BE2C (cell line): ENCODE results near the gene FKRP.
"Not testable (repeated sequence)": the region's sequence is repeated elsewhere in the genome, so short reads cannot be mapped to it uniquely, and the experiment has no call there.

ENCODE experiments used
- DNase-seq: peaks from one replicate; pipeline ENCODE4 v3.0.0-alpha.2; 2020
- H3K27me3 ChIP-seq: fragments of 250-450 bp; sonication (Bioruptor Pico); 2 replicates; pipeline ENCODE4 v1.5.1; 2020; ENCODE audit warnings: mild to moderate bottlenecking
- H3K36me3 ChIP-seq: fragments of 250-450 bp; sonication (Bioruptor Pico); 2 replicates; pipeline ENCODE4 v1.5.1; 2020; ENCODE audit warnings: mild to moderate bottlenecking
- H3K4me1 ChIP-seq: fragments of 250-450 bp; sonication (Bioruptor Pico); 2 replicates; pipeline ENCODE4 v1.5.1; 2020
- H3K4me3 ChIP-seq: 2 replicates; pipeline ENCODE4 v1.5.1; 2011; ENCODE audit warnings: low read depth, low read length
- H3K9me3 ChIP-seq: fragments of 250-450 bp; sonication (Bioruptor Pico); 2 replicates; pipeline ENCODE4 v1.5.1; 2020
- CTCF ChIP-seq: IDR thresholded peaks from 2 replicates; pipeline ENCODE4 v1.5.1; 2012; ENCODE audit warnings: mild to moderate bottlenecking, low read depth, low read length

The FKRP gene

GRCh38 chr19:46704379-46705076 is 41.3 kb upstream of the FKRP start:
- peak; percentile 88 for TF ChIP-seq CTCF
- no peaks in the 10 kb centered on the region for H3K9me3 ChIP-seq
- peaks cover 15% of the 10 kb centered on the region; the same call in 1 of the 2 replicates for H3K36me3 ChIP-seq
- DNase-seq, result peak; percentile 80
- no peaks in the 10 kb centered on the region for H3K4me1 ChIP-seq
- no peaks in the 10 kb centered on the region for H3K27me3 ChIP-seq
- no peak overlapping the region for H3K4me3 ChIP-seq

GRCh38 chr19:46710687-46711086 is 35.2 kb upstream of the FKRP start:
- Histone ChIP-seq H3K4me3 (no peak overlapping the region), H3K9me3 (no peaks in the 10 kb centered on the region), H3K36me3 (no peaks in the 10 kb centered on the region), H3K27me3 (no peaks in the 10 kb centered on the region), H3K4me1 (peaks cover 3% of the 10 kb centered on the region; the same call in 1 of the 2 replicates)
- TF ChIP-seq CTCF, result no peak
- peak; percentile 78 for DNase-seq

GRCh38 chr19:46712768-46713338 is 33.0 kb upstream of the FKRP start:
- not testable (repeated sequence) for DNase-seq, H3K4me3 ChIP-seq, H3K27me3 ChIP-seq, H3K4me1 ChIP-seq, H3K9me3 ChIP-seq, H3K36me3 ChIP-seq

DNA sequence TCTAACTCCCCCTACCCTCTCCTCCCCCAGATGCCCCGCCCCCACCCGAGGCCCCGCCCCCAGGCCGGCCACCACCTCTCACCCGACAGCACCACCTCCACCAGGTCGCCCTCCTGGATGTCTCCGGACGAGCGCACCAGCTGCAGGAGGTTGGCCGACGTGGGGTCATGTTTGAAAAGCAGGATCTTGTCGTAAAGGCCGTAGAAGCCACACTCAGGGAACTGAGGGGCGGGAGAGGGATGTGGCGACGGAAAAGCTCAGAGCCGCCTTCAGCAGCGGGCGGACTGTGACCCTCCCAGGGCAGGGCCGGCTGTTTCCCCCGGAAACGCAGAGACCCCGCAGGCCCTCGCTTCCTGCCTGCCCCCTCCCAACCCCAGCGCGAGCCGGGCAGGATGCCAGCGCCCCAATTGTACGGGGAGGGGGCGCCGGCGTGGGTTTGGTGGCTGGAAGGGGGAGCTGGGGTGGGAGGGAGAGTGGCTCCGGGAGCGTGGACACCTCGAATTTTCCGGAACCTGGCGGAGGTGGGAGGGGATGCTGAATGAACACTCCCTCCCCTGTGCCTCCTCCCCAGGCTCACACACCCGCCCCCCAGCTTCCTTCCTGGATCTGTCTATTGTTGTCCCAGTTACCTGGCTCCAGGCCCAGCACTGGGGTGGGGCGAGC is 31.9 kb upstream of the FKRP start:
- H3K36me3 ChIP-seq, result peaks cover 4% of the 10 kb centered on the region; the same call in 1 of the 2 replicates
- H3K4me1 ChIP-seq, result peaks cover 3% of the 10 kb centered on the region; the same call in 1 of the 2 replicates
- H3K27me3 ChIP-seq, result no peaks in the 10 kb centered on the region
- H3K9me3 ChIP-seq, result no peaks in the 10 kb centered on the region
- peak; percentile 79 for DNase-seq
- peak overlapping the region; percentile 81 for H3K4me3 ChIP-seq
- no peak for TF ChIP-seq CTCF

GRCh38 chr19:46714444-46715106 is 31.3 kb upstream of the FKRP start:
- TF ChIP-seq CTCF, result no peak
- no peaks in the 10 kb centered on the region for H3K9me3 ChIP-seq
- H3K4me3 ChIP-seq, result peak overlapping the region; percentile 81
- H3K27me3 ChIP-seq, result no peaks in the 10 kb centered on the region
- no peak for DNase-seq
- H3K36me3 ChIP-seq, result peaks cover 7% of the 10 kb centered on the region
- peaks cover 3% of the 10 kb centered on the region; the same call in 1 of the 2 replicates for H3K4me1 ChIP-seq

DNA sequence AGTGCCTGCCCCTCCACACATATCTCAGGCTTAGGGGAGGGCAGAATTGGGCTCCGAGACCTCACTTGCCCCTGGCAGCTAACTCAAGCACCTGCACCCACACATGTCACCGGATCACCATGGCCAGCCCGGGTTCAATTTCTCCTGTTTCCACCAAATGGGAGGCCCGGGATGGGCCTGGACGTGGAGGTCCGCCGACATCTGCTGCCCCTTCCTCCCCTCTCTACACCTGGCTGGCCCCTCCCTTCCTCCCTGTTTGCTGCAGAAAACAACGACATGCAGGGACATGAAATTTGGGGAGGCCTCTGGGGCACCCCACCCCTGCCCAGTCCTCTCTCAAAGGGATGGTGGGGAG is 30.3 kb upstream of the FKRP start:
- Histone ChIP-seq H3K4me1 (peaks cover 3% of the 10 kb centered on the region; the same call in 1 of the 2 replicates), H3K4me3 (peak overlapping the region; percentile 81), H3K9me3 (no peaks in the 10 kb centered on the region), H3K36me3 (peaks cover 16% of the 10 kb centered on the region), H3K27me3 (no peaks in the 10 kb centered on the region)
- no peak for DNase-seq
- no peak for TF ChIP-seq CTCF
